GM12892 (cell line): ENCODE results near the gene ATP10A.

Experiments
- POLR2A ChIP-seq: IDR thresholded peaks from 2 replicates; pipeline ENCODE4 v1.6.1; 2011; ENCODE audit warnings: low read depth, low read length, control low read depth
- POLR2AphosphoS5 ChIP-seq: IDR thresholded peaks from 2 replicates; pipeline ENCODE4 v1.6.1; 2011; ENCODE audit warnings: low read depth, low read length, control low read depth
- TAF1 ChIP-seq: IDR thresholded peaks from 2 replicates; pipeline ENCODE4 v1.6.1; 2011; ENCODE audit warnings: low read depth, mild to moderate bottlenecking, control low read depth, low read length, borderline replicate concordance

- no peak for TF ChIP-seq TAF1
- TF ChIP-seq POLR2A, result no peak
- no peak for TF ChIP-seq POLR2AphosphoS5
These were observed 195.3 kb downstream of the ATP10A start for GRCh38 chr15:25667829-25668228.
